Activated CD8-positive, alpha-beta T cell treated with anti-CD3 and anti-CD28 coated beads for 36 hours (primary cell): ENCODE measurements around the gene SHISA9. TPM values are rescaled to one million over a fixed set of nuclear protein-coding genes. Genes with fewer than 3 reads are reported as not detected.

ENCODE experiments used
- ATAC-seq: fragments of 200-7000 bp; cut with Tn5 transposase; one replicate; pipeline ENCODE4 v1.10.0; 2021; ENCODE audit warnings: mild to moderate bottlenecking, moderate library complexity
- CTCF ChIA-PET: fragments of 350-600 bp; sonication (Branson Sonifier 250); formaldehyde crosslinking; loops from one replicate; lab custom pipeline; 2021; ENCODE audit warnings: antibody characterized with exemption; lab: Charles Lee
- POLR2A ChIA-PET: fragments of 350-600 bp; sonication (Branson Sonifier 250); formaldehyde crosslinking; loops from one replicate; lab custom pipeline; 2021; ENCODE audit warnings: antibody characterized with exemption; lab: Charles Lee
- DNase-seq: peaks from one replicate; pipeline ENCODE4 v3.0.0-alpha.2; 2020
- H3K27ac Mint-ChIP-seq: one replicate; pipeline ENCODE4 v1.8.0; 2021; ENCODE audit warnings: mild to moderate bottlenecking, mixed read lengths
- H3K27me3 Mint-ChIP-seq: one replicate; pipeline ENCODE4 v1.8.0; 2021; ENCODE audit warnings: mixed read lengths
- H3K36me3 Mint-ChIP-seq: one replicate; pipeline ENCODE4 v1.8.0; 2021; ENCODE audit warnings: low read depth, mixed read lengths
- H3K4me1 Mint-ChIP-seq: one replicate; pipeline ENCODE4 v1.8.0; 2021; ENCODE audit warnings: low read depth, mixed read lengths
- H3K4me3 Mint-ChIP-seq: one replicate; pipeline ENCODE4 v1.8.0; 2021; ENCODE audit warnings: mild to moderate bottlenecking, moderate library complexity, mixed read lengths
- H3K9me3 Mint-ChIP-seq: one replicate; pipeline ENCODE4 v1.8.0; 2021; ENCODE audit warnings: mixed read lengths
- CTCF ChIP-seq: fragments of 200-600 bp; IDR thresholded peaks from one replicate; pipeline ENCODE4 v1.8.0; 2022; ENCODE audit warnings: antibody characterized with exemption, mild to moderate bottlenecking
- intact Hi-C: fragments of 100-400 bp; cut with micrococcal nuclease; formaldehyde crosslinking; loops from one replicate; pipeline ENCODE4 v1.10.0; 2022
- total RNA-seq, 2 experiments: library from RNA; stranded (reverse); gene quantifications; one replicate each; pipeline ENCODE4 v1.2.3, GENCODE V29; 2021

The SHISA9 gene
- total RNA-seq, 2 experiments from 2014 or later: not detected

GRCh38 chr16:12972246-12972645, 70.8 kb downstream of the SHISA9 start:
- ATAC-seq: no peak
- Mint-ChIP-seq H3K27ac (no peak overlapping the region), H3K4me1 (no peaks in the 10 kb centered on the region), H3K27me3 (no peaks in the 10 kb centered on the region), H3K4me3 (no peak overlapping the region), H3K36me3 (no peaks in the 10 kb centered on the region), H3K9me3 (no peaks in the 10 kb centered on the region)
- intact Hi-C loops: no loop called here
- ChIA-PET POLR2A (no interaction called here), CTCF (no interaction called here)
- TF ChIP-seq CTCF: no peak
- no peak for DNase-seq

GRCh38 chr16:12975766-12976165, 74.4 kb downstream of the SHISA9 start:
- H3K27ac Mint-ChIP-seq: no peak overlapping the region
- intact Hi-C loops: no loop called here
- ChIA-PET CTCF (no interaction called here), POLR2A (no interaction called here)
- H3K9me3 Mint-ChIP-seq: peaks cover 2% of the 10 kb centered on the region
- H3K4me1 Mint-ChIP-seq: no peaks in the 10 kb centered on the region
- no peaks in the 10 kb centered on the region for H3K36me3 Mint-ChIP-seq
- no peaks in the 10 kb centered on the region for H3K27me3 Mint-ChIP-seq
- no peak overlapping the region for H3K4me3 Mint-ChIP-seq
- no peak for TF ChIP-seq CTCF
- no peak for ATAC-seq
- DNase-seq: no peak

- Mint-ChIP-seq H3K4me3 (no peak overlapping the region), H3K4me1 (no peaks in the 10 kb centered on the region), H3K27me3 (no peaks in the 10 kb centered on the region), H3K9me3 (peaks cover 6% of the 10 kb centered on the region), H3K36me3 (no peaks in the 10 kb centered on the region), H3K27ac (no peak overlapping the region)
- TF ChIP-seq CTCF: no peak
- ChIA-PET POLR2A (no interaction called here), CTCF (interaction anchor here (0.6 kb wide), 1 partner anchor 504 kb away, joined by 3 read pairs; no protein-coding TSS in a partner anchor)
- intact Hi-C loops: no loop called here
- no peak for DNase-seq
- ATAC-seq: no peak
These were observed 75.1 kb downstream of the SHISA9 start for GRCh38 chr16:12976496-12976895.

GRCh38 chr16:12976936-12977335, 75.5 kb downstream of the SHISA9 start:
- H3K27me3 Mint-ChIP-seq: no peaks in the 10 kb centered on the region
- no peaks in the 10 kb centered on the region for H3K36me3 Mint-ChIP-seq
- intact Hi-C loops: no loop called here
- H3K9me3 Mint-ChIP-seq: peaks cover 7% of the 10 kb centered on the region
- DNase-seq (no peak), ATAC-seq (no peak)
- CTCF ChIA-PET: interaction anchor here (0.6 kb wide), 1 partner anchor 504 kb away, joined by 3 read pairs; no protein-coding TSS in a partner anchor
- TF ChIP-seq CTCF: no peak
- no peak overlapping the region for H3K27ac Mint-ChIP-seq
- POLR2A ChIA-PET: no interaction called here
- no peak overlapping the region for H3K4me3 Mint-ChIP-seq
- H3K4me1 Mint-ChIP-seq: no peaks in the 10 kb centered on the region

- intact Hi-C loops: no loop called here
- POLR2A ChIA-PET: no interaction called here
- CTCF ChIA-PET: no interaction called here
- no peak for TF ChIP-seq CTCF
- H3K4me1 Mint-ChIP-seq: no peaks in the 10 kb centered on the region
- H3K9me3 Mint-ChIP-seq: peaks cover 9% of the 10 kb centered on the region
- no peaks in the 10 kb centered on the region for H3K36me3 Mint-ChIP-seq
- H3K27me3 Mint-ChIP-seq: peaks cover 2% of the 10 kb centered on the region
- ATAC-seq (no peak), DNase-seq (no peak)
- no peak overlapping the region for H3K4me3 Mint-ChIP-seq
- no peak overlapping the region for H3K27ac Mint-ChIP-seq
These were observed 84.1 kb downstream of the SHISA9 start for GRCh38 chr16:12985516-12985915.
